ENCODE measurements around the gene P3H2.
"Not testable (repeated sequence)": the region's sequence is repeated elsewhere in the genome, so short reads cannot be mapped to it uniquely, and the experiment has no call there.

P3H2 gene, protein sequence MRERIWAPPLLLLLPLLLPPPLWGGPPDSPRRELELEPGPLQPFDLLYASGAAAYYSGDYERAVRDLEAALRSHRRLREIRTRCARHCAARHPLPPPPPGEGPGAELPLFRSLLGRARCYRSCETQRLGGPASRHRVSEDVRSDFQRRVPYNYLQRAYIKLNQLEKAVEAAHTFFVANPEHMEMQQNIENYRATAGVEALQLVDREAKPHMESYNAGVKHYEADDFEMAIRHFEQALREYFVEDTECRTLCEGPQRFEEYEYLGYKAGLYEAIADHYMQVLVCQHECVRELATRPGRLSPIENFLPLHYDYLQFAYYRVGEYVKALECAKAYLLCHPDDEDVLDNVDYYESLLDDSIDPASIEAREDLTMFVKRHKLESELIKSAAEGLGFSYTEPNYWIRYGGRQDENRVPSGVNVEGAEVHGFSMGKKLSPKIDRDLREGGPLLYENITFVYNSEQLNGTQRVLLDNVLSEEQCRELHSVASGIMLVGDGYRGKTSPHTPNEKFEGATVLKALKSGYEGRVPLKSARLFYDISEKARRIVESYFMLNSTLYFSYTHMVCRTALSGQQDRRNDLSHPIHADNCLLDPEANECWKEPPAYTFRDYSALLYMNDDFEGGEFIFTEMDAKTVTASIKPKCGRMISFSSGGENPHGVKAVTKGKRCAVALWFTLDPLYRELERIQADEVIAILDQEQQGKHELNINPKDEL

GRCh38 chr3:190120269-190121060 is at the start of gene P3H2:
Gene P3H2, minus strand, starts transcription at chr3:190120897. Its CDS starts 166 bp downstream, at chr3:190120731.
- DNase-seq (ENCODE audit: low read depth) = peak; percentile 93

DNA sequence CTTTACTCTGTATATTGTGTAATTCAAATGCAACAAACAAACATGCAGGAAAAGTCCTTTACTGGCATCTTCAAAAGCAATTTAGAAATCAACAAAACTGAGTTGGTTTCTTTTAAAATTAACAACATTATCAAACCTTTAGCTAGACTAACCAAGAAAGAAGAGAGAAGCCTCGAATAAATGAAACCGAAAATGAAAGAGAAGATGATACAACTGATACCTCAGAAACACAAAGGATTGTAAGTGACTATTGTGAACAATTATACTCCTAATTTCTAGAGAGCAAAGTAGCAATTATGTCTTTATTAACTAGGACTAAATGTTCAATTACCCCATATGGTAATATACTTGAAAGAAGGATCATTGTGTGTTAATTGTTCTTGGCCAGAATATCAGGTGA is 49.2 kb upstream of the P3H2 start:
- no peak for DNase-seq (ENCODE audit: low read depth)

- DNase-seq (ENCODE audit: low read depth) = no peak
These were observed 48.5 kb upstream of the P3H2 start for GRCh38 chr3:190169243-190169642.

DNA sequence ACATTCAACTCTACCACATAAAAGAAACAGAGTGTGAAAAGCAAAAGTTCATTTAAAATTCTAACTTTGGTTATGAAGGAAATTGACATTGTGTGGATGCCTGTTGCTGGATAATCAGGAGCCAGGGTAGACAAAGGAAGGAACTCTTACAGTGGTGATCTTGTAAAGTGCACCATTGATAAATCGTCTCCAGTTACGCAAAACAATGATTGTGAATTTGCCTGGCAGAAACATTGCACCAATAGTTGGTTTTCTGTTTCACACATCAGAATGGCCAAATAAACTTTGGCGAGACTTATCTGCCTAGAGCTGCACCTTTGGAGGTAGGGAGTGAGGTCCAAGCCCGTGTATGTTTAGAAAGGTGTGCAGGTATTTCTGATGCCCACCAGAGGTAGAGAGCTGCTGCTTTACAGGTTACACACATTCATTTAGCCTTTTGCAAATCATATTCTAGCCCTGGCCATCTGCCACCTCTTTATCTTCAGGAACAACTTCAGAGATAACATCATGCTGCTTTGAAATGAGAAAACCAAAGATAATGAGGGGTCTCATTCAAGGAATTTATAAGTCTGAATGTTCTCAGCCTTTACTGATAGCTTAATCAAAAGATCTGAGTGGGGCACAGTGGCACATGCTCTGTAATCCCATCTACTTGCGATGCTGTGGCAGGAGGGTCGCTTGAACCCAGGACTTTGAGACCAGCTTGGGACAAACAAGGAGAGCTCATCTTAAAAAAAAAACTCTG is 47.4 kb upstream of the P3H2 start:
- no peak for DNase-seq (ENCODE audit: low read depth)

- no peak for DNase-seq (ENCODE audit: low read depth)
These were observed 46.3 kb upstream of the P3H2 start for GRCh38 chr3:190166948-190167347.

DNA sequence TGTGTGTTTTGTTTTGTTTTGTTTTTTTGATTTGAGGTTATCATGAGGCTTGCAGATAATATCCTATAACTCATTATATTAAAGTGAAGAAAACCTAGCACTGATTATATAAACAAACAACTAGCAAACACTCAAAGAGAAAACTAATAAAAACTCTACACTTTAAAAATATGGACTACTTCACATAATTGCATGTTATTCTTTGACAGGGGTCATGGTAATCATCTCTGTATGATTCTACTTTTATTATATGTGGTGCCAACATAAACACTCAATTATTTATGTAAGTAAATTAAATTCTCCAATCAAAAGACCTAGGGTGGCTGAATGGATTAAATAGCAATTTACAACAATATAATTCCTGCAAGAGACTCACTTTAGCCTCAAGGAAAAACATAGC is 44.6 kb upstream of the P3H2 start:
- DNase-seq (ENCODE audit: low read depth) = no peak

DNA sequence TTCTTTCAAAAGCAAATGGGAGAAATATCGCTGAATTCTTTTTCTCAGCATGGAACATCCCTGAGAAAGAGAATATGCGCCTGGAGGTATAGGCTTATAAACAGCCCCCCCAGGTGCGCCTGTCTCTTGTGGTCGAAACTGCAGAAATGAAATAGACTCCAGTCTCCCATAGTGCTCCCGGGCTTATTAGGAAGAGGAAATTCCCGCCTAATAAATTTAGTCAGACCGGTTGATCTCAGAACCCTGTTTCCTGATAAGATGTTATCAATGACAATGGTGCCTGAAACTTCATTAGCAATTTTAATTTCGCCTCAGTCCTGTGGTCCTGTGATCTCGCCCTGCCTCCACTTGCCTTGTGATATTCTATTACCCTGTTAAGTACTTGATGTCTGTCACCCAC is 41.3 kb upstream of the P3H2 start:
- DNase-seq (ENCODE audit: low read depth) = not testable (repeated sequence)

DNA sequence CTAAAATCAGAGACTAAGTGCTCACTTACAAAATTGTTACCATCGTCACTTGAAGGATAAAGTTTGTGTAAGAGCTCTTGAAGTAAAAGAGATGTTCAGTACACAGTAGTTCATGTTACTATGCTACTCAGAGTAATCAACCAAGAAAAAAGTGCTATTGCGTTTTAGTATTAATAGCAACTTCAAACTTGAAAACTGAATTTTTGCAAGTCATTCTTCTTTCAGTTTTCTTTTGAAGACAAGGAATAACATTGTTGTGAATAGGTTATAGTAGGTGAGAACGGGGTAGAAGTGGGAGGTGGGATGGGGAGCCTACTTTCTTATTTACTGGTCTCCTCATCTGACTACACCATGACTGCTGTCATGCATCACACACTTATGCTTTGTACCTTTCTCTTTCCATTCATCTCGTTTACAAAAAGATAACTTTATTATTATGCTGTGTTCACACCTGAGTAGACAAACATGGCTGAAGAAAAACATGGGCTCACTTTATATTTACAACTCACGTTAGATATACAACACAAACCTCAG is 39.3 kb upstream of the P3H2 start:
- DNase-seq (ENCODE audit: low read depth) = no peak

DNA sequence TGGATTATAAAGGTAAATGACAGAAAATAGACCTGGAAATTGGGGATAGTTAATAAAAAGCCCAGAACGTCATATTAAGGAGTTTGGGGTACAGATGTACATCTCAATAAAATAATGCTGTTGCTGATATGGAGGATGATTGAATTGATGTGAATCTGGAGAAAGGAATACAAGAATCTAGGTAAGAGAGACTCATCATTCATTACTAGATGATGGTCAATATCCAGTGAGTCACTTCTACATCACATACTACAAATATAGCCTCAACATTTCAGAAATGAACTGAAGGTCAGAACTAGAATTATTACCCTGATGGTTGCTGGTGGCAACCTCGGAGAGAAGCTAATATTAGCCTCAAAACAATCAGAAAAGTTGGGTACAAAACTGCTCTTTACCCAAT is 37.6 kb upstream of the P3H2 start:
- no peak for DNase-seq (ENCODE audit: low read depth)

DNA sequence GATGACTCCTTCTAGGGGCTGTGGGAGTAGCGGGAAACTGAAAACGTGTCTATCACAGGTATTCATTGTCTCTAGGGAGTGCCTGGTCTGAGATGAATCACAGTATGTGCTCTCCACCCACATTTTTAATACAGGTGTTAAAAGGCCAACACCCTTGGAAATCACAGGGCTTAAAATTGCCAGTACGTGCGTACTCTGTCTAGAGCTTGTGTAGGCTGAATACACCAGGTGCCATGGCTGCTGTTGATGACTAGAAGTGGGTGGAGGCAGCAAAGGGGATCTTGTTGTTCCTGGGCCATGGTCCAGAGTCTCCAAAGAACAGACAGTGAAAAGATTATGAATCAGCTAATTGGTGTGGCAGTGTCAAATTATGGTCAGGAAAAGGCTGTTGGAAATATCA is 35.1 kb upstream of the P3H2 start:
- DNase-seq (ENCODE audit: low read depth) = peak; percentile 56

DNA sequence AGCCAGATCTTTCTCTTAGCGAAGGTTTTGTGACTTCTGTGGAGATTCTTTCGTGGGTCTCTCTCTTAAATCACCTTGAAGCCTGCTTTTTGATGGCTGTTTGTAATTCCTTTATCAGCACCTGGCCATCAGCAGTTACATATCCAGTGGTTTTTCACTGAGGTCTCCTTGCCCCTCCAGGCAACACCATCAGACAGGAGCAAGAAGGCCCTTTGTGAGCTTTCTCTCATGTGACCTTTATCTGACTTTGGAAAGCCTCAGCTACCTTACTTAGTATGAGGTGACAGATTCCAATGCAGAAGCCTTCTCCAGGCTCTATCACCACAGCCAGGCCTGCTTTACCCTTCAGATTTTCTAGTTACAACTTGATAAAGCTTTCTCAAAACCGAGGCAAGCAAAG is 30.0 kb upstream of the P3H2 start:
- no peak for DNase-seq (ENCODE audit: low read depth)

DNA sequence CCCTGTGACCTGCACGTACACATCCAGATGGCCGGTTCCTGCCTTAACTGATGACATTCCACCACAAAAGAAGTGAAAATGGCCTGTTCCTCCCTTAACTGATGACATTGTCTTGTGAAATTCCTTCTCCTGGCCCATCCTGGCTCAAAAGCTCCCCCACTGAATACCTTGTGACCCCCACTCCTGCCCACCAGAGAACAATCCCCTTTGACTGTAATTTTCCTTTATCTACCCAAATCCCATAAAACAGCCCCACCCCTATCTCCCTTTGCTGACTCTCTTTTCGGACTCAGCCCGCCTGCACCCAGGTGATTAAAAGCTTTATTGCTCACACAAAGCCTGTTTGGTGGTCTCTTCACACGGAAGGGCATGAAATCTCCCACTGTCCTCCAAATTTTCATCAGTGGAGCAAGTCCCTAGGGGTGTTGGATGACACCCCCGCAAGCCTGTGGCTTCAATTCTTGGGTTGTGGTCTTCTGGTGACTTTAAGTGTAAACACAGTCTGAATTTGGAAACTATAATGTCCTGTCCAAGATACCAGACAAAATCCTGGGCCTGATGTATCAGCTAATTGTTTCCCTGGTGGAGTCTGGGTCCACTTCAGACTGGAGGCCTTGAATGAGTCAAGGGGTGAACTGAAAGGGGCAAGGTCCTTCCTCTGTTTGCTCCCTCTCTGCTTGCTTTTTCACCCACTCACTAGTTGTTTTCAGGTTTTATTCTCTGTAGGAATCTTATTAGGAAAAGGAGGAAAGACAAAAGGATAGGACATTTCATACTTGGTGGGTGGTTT is 29.3 kb upstream of the P3H2 start:
- DNase-seq (ENCODE audit: low read depth) = not testable (repeated sequence)

DNA sequence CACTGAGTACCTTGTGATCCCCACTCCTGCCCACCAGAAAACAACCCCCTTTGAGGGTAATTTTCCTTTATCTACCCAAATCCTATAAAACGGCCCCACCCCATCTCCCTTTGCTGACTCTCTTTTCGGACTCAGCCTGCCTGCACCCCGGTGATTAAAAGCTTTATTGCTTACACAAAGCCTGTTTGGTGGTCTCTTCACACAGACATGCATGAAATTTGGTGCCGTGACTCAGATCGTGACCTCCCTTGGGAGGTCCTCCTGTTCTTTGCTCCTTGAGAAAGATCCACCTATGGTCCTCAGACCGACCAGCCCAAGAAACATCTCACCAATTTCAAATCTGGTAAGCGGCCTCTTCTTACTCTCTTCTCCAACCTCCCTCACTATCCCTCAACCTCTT is 24.1 kb upstream of the P3H2 start:
- DNase-seq (ENCODE audit: low read depth) = not testable (repeated sequence)

DNA sequence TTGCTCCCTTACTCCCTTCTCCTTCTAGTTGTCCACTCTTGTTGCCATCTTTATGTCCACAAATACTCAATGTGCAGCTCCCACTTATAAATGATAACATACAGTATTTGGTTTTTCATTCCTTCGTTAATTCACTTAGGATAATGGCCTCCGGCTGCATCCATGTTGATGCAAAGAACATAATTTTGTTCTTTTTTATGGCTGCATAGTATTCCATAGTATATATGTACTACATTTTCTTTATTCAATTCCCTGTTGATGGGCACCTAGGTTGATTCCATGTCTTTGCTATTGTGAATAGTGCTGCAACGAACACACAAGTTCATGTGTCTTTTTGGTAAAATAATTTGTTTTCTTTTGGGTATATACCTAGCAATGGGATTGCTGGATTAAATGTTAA is 21.3 kb upstream of the P3H2 start:
- no peak for DNase-seq (ENCODE audit: low read depth)

- DNase-seq (ENCODE audit: low read depth) = no peak
These were observed 18.7 kb upstream of the P3H2 start for GRCh38 chr3:190139365-190139764.

DNA sequence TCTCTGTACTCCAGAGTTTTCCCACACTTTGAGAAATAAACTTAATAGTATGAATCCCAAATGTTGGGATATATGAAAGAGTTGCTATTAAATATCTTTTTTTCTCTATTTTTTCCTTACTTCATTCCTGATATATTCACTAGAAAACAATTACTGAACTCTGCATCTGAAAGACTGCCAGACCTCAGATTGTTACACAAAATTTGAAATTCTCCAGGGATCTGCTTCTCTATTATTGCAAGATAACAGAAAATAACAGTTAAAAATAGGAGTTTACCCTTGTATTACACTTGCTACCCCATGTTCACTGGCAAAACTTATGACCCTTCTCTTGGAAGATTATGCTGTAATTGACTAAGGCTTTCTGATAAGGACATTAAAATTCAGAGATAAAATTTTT is 11.7 kb upstream of the P3H2 start:
- DNase-seq (ENCODE audit: low read depth) = no peak

GRCh38 chr3:190131329-190131728 is 10.6 kb upstream of the P3H2 start:
- peak; percentile 56 for DNase-seq (ENCODE audit: low read depth)

DNA sequence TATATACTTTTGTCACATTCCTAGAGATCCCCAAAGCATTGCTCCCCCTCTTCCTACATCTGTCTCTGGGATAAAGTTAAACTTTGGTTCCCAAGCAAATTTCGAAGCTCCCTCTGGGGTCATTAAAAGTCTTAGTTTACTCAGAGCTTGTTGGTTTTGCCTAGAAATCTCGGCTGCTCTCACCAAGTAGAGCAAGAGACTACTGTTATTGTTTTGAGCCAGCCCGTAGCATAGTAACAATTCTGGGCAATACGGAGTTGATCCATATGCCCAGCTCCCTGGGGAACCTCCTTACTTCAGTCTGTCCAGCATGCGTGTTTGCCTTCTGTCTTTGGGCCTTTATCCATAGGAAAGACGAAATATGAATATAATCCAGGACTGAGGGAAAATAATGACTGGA is 10.0 kb upstream of the P3H2 start:
- DNase-seq (ENCODE audit: low read depth) = no peak

GRCh38 chr3:190130037-190130436 is 9.3 kb upstream of the P3H2 start:
- DNase-seq (ENCODE audit: low read depth) = no peak

DNA sequence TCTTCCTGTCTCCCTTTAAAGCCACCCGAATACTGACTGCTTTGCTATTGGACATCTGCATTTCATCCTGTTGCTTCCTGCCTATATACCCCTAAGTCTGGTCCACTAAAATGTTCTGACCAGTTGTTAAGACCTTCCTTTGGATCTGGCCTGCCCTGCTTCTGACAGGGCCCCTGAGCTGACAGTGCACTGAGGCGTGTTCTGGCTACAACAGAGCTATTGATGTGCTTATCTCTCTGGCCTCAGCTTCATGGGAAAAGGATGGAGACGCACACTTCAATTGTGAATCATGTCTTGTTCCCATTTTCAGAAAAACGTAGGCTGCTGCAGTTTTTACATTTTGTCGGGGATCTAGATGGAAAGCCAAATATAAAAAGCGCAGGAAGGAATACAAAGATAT is 7.1 kb upstream of the P3H2 start:
- DNase-seq (ENCODE audit: low read depth) = no peak

GRCh38 chr3:190127195-190127594 is 6.5 kb upstream of the P3H2 start:
- DNase-seq (ENCODE audit: low read depth) = no peak

Measured in EH (cell line).